ENCODE measurements around the gene C1orf232. TPM values are rescaled to one million over a fixed set of nuclear protein-coding genes. Genes with fewer than 3 reads are reported as not detected.
A peak's percentile ranks its signal among the peaks of the same experiment; 100 is the strongest.

Gene C1orf232
- total RNA-seq, 2 donors from 2014 or later = not detected

GRCh38 chr1:26163684-26164035 lies 5.1 kb downstream of the C1orf232 start:
- no peaks in the 10 kb centered on the region for H3K36me3 ChIP-seq (ENCODE audit: control insufficient read depth, insufficient read depth, low read length)
- H3K4me3 ChIP-seq (ENCODE audit: low read length) = no peak overlapping the region
- H3K9me3 ChIP-seq (ENCODE audit: control insufficient read depth, low read length) = no peaks in the 10 kb centered on the region
- no peak for DNase-seq
- Mint-ChIP-seq H3K27ac (no peak overlapping the region), H3K4me3 (peak overlapping the region; percentile 67), H3K9me3 (no peaks in the 10 kb centered on the region), H3K4me1 (peaks cover 39% of the 10 kb centered on the region), H3K36me3 (ENCODE audit: low read depth) (no peaks in the 10 kb centered on the region), H3K27me3 (ENCODE audit: insufficient read depth) (peaks cover 73% of the 10 kb centered on the region)
- H3K27ac ChIP-seq (ENCODE audit: low read depth, low read length) = no peak overlapping the region
- H3K4me1 ChIP-seq (ENCODE audit: control insufficient read depth, insufficient read depth, low read length) = peaks cover 7% of the 10 kb centered on the region
- 89 to 92% methylated on average over 9 of the region's 9 CpGs for WGBS, 2 experiments (ENCODE audit: insufficient coverage in 1 of 2, insufficient read length in 1 of 2)
- no peak for TF ChIP-seq CTCF (conservative IDR thresholded peaks at IDR 0.05)
- peaks cover 47% of the 10 kb centered on the region for H3K27me3 ChIP-seq (ENCODE audit: control insufficient read depth, insufficient read depth, low read length, poor library complexity, severe bottlenecking)
- no peak overlapping the region for H3K9ac ChIP-seq (ENCODE audit: extremely low read depth, low read length, poor library complexity, severe bottlenecking)

- Mint-ChIP-seq H3K4me3 (peak overlapping the region; percentile 47), H3K36me3 (ENCODE audit: low read depth) (no peaks in the 10 kb centered on the region), H3K27ac (no peak overlapping the region), H3K27me3 (ENCODE audit: insufficient read depth) (peaks cover 70% of the 10 kb centered on the region), H3K9me3 (no peaks in the 10 kb centered on the region), H3K4me1 (peaks cover 49% of the 10 kb centered on the region)
- Histone ChIP-seq H3K36me3 (ENCODE audit: control insufficient read depth, insufficient read depth, low read length) (no peaks in the 10 kb centered on the region), H3K27me3 (ENCODE audit: control insufficient read depth, insufficient read depth, low read length, poor library complexity, severe bottlenecking) (peaks cover 47% of the 10 kb centered on the region), H3K9me3 (ENCODE audit: control insufficient read depth, low read length) (no peaks in the 10 kb centered on the region), H3K4me1 (ENCODE audit: control insufficient read depth, insufficient read depth, low read length) (peaks cover 7% of the 10 kb centered on the region), H3K4me3 (ENCODE audit: low read length) (peak overlapping the region; percentile 60), H3K27ac (ENCODE audit: low read depth, low read length) (no peak overlapping the region), H3K9ac (ENCODE audit: extremely low read depth, low read length, poor library complexity, severe bottlenecking) (no peak overlapping the region)
- TF ChIP-seq CTCF (conservative IDR thresholded peaks at IDR 0.05) = no peak
- 43 to 50% methylated on average over 20 to 21 of the region's 21 CpGs for WGBS, 2 experiments (ENCODE audit: insufficient coverage in 1 of 2, insufficient read length in 1 of 2)
- no peak for DNase-seq
These were observed 6.5 kb downstream of the C1orf232 start for GRCh38 chr1:26162220-26162709.

- peak overlapping the region; percentile 38 for H3K9ac ChIP-seq (ENCODE audit: extremely low read depth, low read length, poor library complexity, severe bottlenecking)
- TF ChIP-seq CTCF (conservative IDR thresholded peaks at IDR 0.05) = peak; percentile 42
- Mint-ChIP-seq H3K27me3 (ENCODE audit: insufficient read depth) (peaks cover 68% of the 10 kb centered on the region), H3K27ac (no peak overlapping the region), H3K9me3 (no peaks in the 10 kb centered on the region), H3K4me1 (peaks cover 47% of the 10 kb centered on the region), H3K4me3 (peak overlapping the region; percentile 47), H3K36me3 (ENCODE audit: low read depth) (no peaks in the 10 kb centered on the region)
- no peak overlapping the region for H3K27ac ChIP-seq (ENCODE audit: low read depth, low read length)
- no peaks in the 10 kb centered on the region for H3K9me3 ChIP-seq (ENCODE audit: control insufficient read depth, low read length)
- DNase-seq = peak; percentile 86
- peaks cover 47% of the 10 kb centered on the region for H3K27me3 ChIP-seq (ENCODE audit: control insufficient read depth, insufficient read depth, low read length, poor library complexity, severe bottlenecking)
- peaks cover 7% of the 10 kb centered on the region for H3K4me1 ChIP-seq (ENCODE audit: control insufficient read depth, insufficient read depth, low read length)
- H3K4me3 ChIP-seq (ENCODE audit: low read length) = peak overlapping the region; percentile 60
- WGBS, 2 experiments (ENCODE audit: insufficient coverage in 1 of 2, insufficient read length in 1 of 2) = 4 to 5% methylated on average over 31 to 98 of the region's 98 CpGs
- H3K36me3 ChIP-seq (ENCODE audit: control insufficient read depth, insufficient read depth, low read length) = no peaks in the 10 kb centered on the region
These were observed 7.1 kb downstream of the C1orf232 start for GRCh38 chr1:26161415-26162219.
